Measurements from ENCODE around the gene ACAD9. TPM values are rescaled to one million over a fixed set of nuclear protein-coding genes. Genes with fewer than 3 reads are reported as not detected.
A peak's percentile ranks its signal among the peaks of the same experiment; 100 is the strongest.

Gene ACAD9
- total RNA-seq, 4 donors from 2014 or later = 25.6 to 41.6 (median 30.3) TPM

- WGBS = 93% methylated on average over 7 of the region's 13 CpGs
- intact Hi-C loops (cut with DNase I) = no loop called here
- Histone ChIP-seq H3K36me3 (peaks cover 78 to 100% (median 100%) of the 10 kb centered on the region in 4 donors), H3K27me3 (no peaks in the 10 kb centered on the region), H3K4me1 (no peaks in the 10 kb centered on the region), H3K9me3 (no peaks in the 10 kb centered on the region), H3K4me3 (no peak overlapping the region), H3K27ac (replicated peaks in 1 of 4) (no peak overlapping the region)
- DNase-seq (ENCODE audit: extremely low spot score) = no peak
- TF ChIP-seq, protein P1, sequence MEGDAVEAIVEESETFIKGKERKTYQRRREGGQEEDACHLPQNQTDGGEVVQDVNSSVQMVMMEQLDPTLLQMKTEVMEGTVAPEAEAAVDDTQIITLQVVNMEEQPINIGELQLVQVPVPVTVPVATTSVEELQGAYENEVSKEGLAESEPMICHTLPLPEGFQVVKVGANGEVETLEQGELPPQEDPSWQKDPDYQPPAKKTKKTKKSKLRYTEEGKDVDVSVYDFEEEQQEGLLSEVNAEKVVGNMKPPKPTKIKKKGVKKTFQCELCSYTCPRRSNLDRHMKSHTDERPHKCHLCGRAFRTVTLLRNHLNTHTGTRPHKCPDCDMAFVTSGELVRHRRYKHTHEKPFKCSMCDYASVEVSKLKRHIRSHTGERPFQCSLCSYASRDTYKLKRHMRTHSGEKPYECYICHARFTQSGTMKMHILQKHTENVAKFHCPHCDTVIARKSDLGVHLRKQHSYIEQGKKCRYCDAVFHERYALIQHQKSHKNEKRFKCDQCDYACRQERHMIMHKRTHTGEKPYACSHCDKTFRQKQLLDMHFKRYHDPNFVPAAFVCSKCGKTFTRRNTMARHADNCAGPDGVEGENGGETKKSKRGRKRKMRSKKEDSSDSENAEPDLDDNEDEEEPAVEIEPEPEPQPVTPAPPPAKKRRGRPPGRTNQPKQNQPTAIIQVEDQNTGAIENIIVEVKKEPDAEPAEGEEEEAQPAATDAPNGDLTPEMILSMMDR (IDR thresholded peaks at IDR 0.05) = no peak
- TF ChIP-seq EP300 (IDR thresholded peaks at IDR 0.05) = no peak
- TF ChIP-seq POLR2A (IDR thresholded peaks at IDR 0.05; ENCODE audit: low read depth) = no peak
- TF ChIP-seq POLR2AphosphoS5 (IDR thresholded peaks at IDR 0.05) = no peak
These were observed 30.6 kb downstream of the ACAD9 start for GRCh38 chr3:128910006-128910405.

GRCh38 chr3:128911911-128912310 is 32.5 kb downstream of the ACAD9 start:
- no peak for DNase-seq (ENCODE audit: extremely low spot score)
- H3K27ac ChIP-seq (replicated peaks in 1 of 4) = no peak overlapping the region
- intact Hi-C loops (cut with DNase I) = no loop called here
- no peaks in the 10 kb centered on the region for H3K4me1 ChIP-seq
- no peak overlapping the region for H3K4me3 ChIP-seq
- 88% methylated on average over 6 of the region's 7 CpGs for WGBS
- H3K9me3 ChIP-seq = no peaks in the 10 kb centered on the region
- H3K27me3 ChIP-seq = no peaks in the 10 kb centered on the region
- TF ChIP-seq POLR2AphosphoS5 (IDR thresholded peaks at IDR 0.05) = no peak
- TF ChIP-seq, protein P1 (IDR thresholded peaks at IDR 0.05) = no peak
- TF ChIP-seq POLR2A (IDR thresholded peaks at IDR 0.05; ENCODE audit: low read depth) = no peak
- TF ChIP-seq EP300 (IDR thresholded peaks at IDR 0.05) = no peak
- H3K36me3 ChIP-seq = peaks cover 69 to 95% (median 94%) of the 10 kb centered on the region in 4 donors

- WGBS = 94% methylated on average over 9 of the region's 10 CpGs
- DNase-seq (ENCODE audit: extremely low spot score) = no peak
These were observed 35.7 kb downstream of the ACAD9 start for GRCh38 chr3:128914966-128915645.

GRCh38 chr3:128917291-128917690 is 37.9 kb downstream of the ACAD9 start:
- intact Hi-C loops (cut with DNase I) = no loop called here
- H3K4me1 ChIP-seq = no peaks in the 10 kb centered on the region
- no peak for TF ChIP-seq POLR2A (IDR thresholded peaks at IDR 0.05; ENCODE audit: low read depth)
- no peak for TF ChIP-seq EP300 (IDR thresholded peaks at IDR 0.05)
- TF ChIP-seq, protein P1 (IDR thresholded peaks at IDR 0.05) = peak in 1 of 3 experiments; percentile 21
- peaks cover 24 to 41% (median 40%) of the 10 kb centered on the region in 4 donors for H3K36me3 ChIP-seq
- peaks cover 0 to 5% (median 0%) of the 10 kb centered on the region in 4 donors for H3K9me3 ChIP-seq
- H3K4me3 ChIP-seq = no peak overlapping the region
- no peak overlapping the region for H3K27ac ChIP-seq (replicated peaks in 1 of 4)
- DNase-seq (ENCODE audit: extremely low spot score) = no peak
- WGBS = 43% methylated on average over 2 of the region's 2 CpGs
- H3K27me3 ChIP-seq = no peaks in the 10 kb centered on the region

More at GRCh38 chr3:128914966-128915645, 35.7 kb downstream of the ACAD9 start:
- Histone ChIP-seq H3K9me3 (no peaks in the 10 kb centered on the region), H3K4me1 (no peaks in the 10 kb centered on the region), H3K27me3 (no peaks in the 10 kb centered on the region), H3K36me3 (peaks cover 39 to 63% (median 62%) of the 10 kb centered on the region in 4 donors), H3K27ac (replicated peaks in 1 of 4) (no peak overlapping the region), H3K4me3 (no peak overlapping the region)
- intact Hi-C loops (cut with DNase I) = no loop called here
- TF ChIP-seq POLR2A (IDR thresholded peaks at IDR 0.05; ENCODE audit: low read depth) = no peak
- TF ChIP-seq, protein P1 (IDR thresholded peaks at IDR 0.05) = no peak

GRCh38 chr3:128919988-128920387 is 40.6 kb downstream of the ACAD9 start:
- Histone ChIP-seq H3K27ac (replicated peaks in 1 of 4) (no peak overlapping the region), H3K9me3 (peaks cover 0 to 5% (median 0%) of the 10 kb centered on the region in 4 donors), H3K4me3 (no peak overlapping the region), H3K4me1 (no peaks in the 10 kb centered on the region), H3K36me3 (peaks cover 10 to 14% (median 13%) of the 10 kb centered on the region in 4 donors), H3K27me3 (no peaks in the 10 kb centered on the region)
- intact Hi-C loops (cut with DNase I) = no loop called here
- TF ChIP-seq, protein P1 (IDR thresholded peaks at IDR 0.05) = no peak
- no peak for TF ChIP-seq POLR2A (IDR thresholded peaks at IDR 0.05; ENCODE audit: low read depth)
- no peak for TF ChIP-seq EP300 (IDR thresholded peaks at IDR 0.05)
- TF ChIP-seq POLR2AphosphoS5 (IDR thresholded peaks at IDR 0.05) = no peak
- DNase-seq (ENCODE audit: extremely low spot score) = no peak
- WGBS = 100% methylated on average over 1 of the region's 1 CpG
